Thoracic aorta endothelial cell (primary cell): Measurements from ENCODE around the gene SRD5A2. TPM values are rescaled to one million over a fixed set of nuclear protein-coding genes. Genes with fewer than 3 reads are reported as not detected.

Experiments
- total RNA-seq: library from RNA; depleted of rRNA; stranded (reverse); fragments of >200 nt; gene quantifications from 2 replicates; pipeline ENCODE4 v1.2.3, GENCODE V29; 2012

Gene SRD5A2
- total RNA-seq, result under 0.01 TPM in 1 of 2 replicates, not detected in the other

GRCh38 chr2:31580321-31581117 is at the start of gene SRD5A2:
SRD5A2 (minus strand) TSS chr2:31580938; CDS start chr2:31580900, 38 bp downstream.

Other genes with a start within 250 kb of the SRD5A2 start
- under 0.01 TPM in 2 replicates for gene XDH, start 166.2 kb downstream of the SRD5A2 start, total RNA-seq